Peyer's patch (tissue), 4 donors: ENCODE measurements around the gene RNF123. TPM values are rescaled to one million over a fixed set of nuclear protein-coding genes. Genes with fewer than 3 reads are reported as not detected.

Source experiments
- DNase-seq, 3 donors: peaks; one replicate each; pipeline ENCODE4 v3.0.0-alpha.2; 2017 to 2019
- H3K27ac ChIP-seq, 4 donors: fragments of 200-600 bp; sonication (generic); one replicate each; pipeline ENCODE4 v1.5.1; 2016 to 2019
- H3K27me3 ChIP-seq, 2 donors: fragments of 200-600 bp; sonication (generic); one replicate each; pipeline ENCODE4 v1.5.1; 2019
- H3K36me3 ChIP-seq, 3 donors: fragments of 200-600 bp; sonication (generic); one replicate each; pipeline ENCODE4 v1.5.1; 2016 to 2019
- H3K4me1 ChIP-seq, 4 donors: fragments of 200-600 bp; sonication (generic); one replicate each; pipeline ENCODE4 v1.5.1; 2016 to 2019
- H3K4me3 ChIP-seq, 4 donors: fragments of 200-600 bp; sonication (generic); 1 replicate in 3 of 4; 2 replicates in 1 of 4; pipeline ENCODE4 v1.5.1; 2016 to 2019; ENCODE audit warnings: mild to moderate bottlenecking in 1 of 4
- H3K9me3 ChIP-seq, 4 donors: fragments of 200-600 bp; sonication (generic); one replicate each; pipeline ENCODE4 v1.5.1; 2016 to 2019; ENCODE audit warnings: mild to moderate bottlenecking in 1 of 4
- POLR2A ChIP-seq, 2 donors: fragments of 450-650 bp; IDR thresholded peaks; one replicate each; pipeline ENCODE4 v1.5.1; 2017; ENCODE audit warnings: antibody characterized with exemption in 2 of 2, mild to moderate bottlenecking in 2 of 2, moderate library complexity in 2 of 2
- total RNA-seq, 4 donors: library from RNA; depleted of rRNA; stranded (reverse); fragments of >200 nt; gene quantifications; one replicate each; pipeline ENCODE4 v1.1.0, GENCODE V29; 2016
- TF ChIP-seq, protein P1 (sequence below), 6 experiments: fragments of 450-650 bp in 4 of 6; fragments of 200-600 bp in 2 of 6; sonication (generic) in 1 of 6; IDR thresholded peaks; one replicate each; pipeline ENCODE4 v1.5.1; 2017 to 2019; ENCODE audit warnings: antibody characterized with exemption in 6 of 6, mild to moderate bottlenecking in 3 of 6, moderate library complexity in 1 of 6

RNF123 gene
- total RNA-seq, 4 donors from 2014 or later = 74.3 to 101 (median 84.3) TPM

DNA sequence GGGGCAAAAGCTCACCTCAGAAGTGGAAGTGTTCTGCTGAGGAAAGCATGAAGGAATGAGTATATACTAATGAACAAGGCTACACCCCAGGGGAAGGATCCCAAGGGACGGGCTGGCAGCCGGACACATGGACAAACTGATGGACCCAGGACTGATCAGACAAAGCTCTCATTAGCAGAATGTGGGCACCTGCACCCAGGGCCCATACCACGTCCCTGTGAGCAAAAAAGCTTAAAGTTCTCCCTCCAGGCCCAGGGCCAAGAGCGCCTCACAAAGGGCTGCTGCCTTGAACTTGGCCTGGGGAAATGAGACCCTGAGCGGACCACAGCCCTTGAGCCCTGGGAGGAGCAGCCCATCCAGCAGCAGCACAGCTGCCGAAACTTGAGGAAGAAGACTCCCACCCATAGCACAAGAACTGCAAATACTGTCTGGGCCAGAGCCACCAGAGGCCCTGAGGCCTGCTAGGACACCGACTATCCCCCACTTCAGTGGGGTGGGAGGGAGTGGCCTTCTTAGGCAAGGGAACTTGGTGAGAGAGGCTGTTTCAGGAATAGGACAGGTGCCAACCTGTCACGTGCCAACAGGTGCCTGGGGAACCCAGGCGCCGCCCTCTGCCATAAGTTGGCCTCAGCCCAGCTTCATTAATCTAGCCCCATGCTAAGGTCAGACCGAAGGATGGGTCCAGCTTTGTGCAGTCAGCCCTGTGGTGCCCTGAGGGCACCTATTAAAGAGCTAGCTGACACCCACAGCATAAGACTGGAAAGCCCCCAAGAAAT, 36.7 kb downstream of the RNF123 start:
- peaks cover 0 to 57% (median 0%) of the 10 kb centered on the region in 3 donors for H3K36me3 ChIP-seq
- no peak for TF ChIP-seq POLR2A (IDR thresholded peaks at IDR 0.05)
- TF ChIP-seq, protein P1, sequence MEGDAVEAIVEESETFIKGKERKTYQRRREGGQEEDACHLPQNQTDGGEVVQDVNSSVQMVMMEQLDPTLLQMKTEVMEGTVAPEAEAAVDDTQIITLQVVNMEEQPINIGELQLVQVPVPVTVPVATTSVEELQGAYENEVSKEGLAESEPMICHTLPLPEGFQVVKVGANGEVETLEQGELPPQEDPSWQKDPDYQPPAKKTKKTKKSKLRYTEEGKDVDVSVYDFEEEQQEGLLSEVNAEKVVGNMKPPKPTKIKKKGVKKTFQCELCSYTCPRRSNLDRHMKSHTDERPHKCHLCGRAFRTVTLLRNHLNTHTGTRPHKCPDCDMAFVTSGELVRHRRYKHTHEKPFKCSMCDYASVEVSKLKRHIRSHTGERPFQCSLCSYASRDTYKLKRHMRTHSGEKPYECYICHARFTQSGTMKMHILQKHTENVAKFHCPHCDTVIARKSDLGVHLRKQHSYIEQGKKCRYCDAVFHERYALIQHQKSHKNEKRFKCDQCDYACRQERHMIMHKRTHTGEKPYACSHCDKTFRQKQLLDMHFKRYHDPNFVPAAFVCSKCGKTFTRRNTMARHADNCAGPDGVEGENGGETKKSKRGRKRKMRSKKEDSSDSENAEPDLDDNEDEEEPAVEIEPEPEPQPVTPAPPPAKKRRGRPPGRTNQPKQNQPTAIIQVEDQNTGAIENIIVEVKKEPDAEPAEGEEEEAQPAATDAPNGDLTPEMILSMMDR (IDR thresholded peaks at IDR 0.05) = no peak
- no peak overlapping the region for H3K4me3 ChIP-seq
- peaks cover 3 to 48% (median 11%) of the 10 kb centered on the region in 4 donors for H3K4me1 ChIP-seq
- peak overlapping the region; percentile 31 to 100 (median 66) for H3K27ac ChIP-seq
- DNase-seq = peak in 2 of 3 donors; percentile 71 to 78
- H3K27me3 ChIP-seq = no peaks in the 10 kb centered on the region
- no peaks in the 10 kb centered on the region for H3K9me3 ChIP-seq

DNA sequence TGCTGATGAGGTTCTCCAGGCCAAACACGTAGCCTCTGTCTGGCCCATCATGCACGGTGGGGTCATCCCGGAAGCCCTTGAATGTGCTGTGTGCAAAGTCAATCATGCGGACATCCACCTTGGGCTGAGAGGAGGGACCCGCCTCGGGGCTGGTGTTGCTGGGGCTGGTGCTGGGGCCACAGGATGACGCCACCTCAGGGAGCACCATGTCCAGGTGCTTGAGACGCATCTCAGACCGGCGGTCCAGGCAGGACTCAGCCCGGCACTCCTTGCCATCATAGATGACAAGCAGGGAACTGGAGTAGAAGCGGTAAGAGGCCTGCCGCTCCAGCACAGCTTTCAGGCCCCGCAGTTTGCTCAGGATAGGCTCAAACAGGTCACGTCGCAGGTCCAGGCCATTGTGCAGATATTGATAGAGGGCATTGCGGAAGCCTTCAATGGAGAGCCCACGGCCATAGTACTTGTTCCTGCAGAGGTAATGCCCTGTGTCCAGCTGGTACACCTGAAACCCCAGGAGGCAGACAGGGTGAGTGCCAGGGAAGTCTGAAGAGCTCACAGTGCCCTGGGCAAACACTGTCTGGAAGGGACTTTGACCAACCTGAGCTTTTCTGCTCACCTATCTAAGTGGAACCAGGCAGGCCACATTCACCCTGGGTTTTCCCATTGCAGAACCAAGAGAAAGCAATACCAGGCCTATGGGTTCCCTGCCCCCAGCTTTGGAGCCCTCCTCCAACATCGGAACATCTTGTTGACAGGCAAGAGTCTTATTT, 38.0 kb downstream of the RNF123 start:
- Histone ChIP-seq H3K36me3 (peaks cover 0 to 57% (median 0%) of the 10 kb centered on the region in 3 donors), H3K4me3 (no peak overlapping the region), H3K9me3 (no peaks in the 10 kb centered on the region), H3K27me3 (no peaks in the 10 kb centered on the region), H3K27ac (peak overlapping the region in 3 of 4 donors; percentile 3 to 68 (median 63)), H3K4me1 (peaks cover 3 to 36% (median 11%) of the 10 kb centered on the region in 4 donors)
- peak; percentile 47 to 74 (median 69) for DNase-seq
- TF ChIP-seq, protein P1 (IDR thresholded peaks at IDR 0.05) = no peak
- TF ChIP-seq POLR2A (IDR thresholded peaks at IDR 0.05) = no peak

DNA sequence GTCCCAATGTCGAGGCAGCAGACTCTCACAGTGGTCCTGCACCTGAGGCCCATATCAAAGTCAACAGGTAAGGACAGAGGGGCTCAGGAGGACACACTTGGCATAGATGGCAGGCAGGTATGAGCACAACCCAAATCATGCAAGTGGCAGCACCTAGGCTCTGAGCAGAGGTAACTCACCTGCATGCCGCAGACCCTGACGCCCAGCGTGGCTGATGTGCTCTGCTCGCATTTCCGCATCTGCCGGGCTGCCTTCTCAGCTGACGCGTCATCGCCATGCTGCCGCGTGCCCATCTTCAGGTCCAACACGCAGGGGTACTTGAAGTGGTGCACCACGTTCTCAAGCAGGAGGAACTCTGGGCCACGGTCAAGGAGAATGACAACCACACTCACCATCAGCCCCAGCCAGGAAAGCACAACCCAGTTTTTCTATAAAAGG, 38.6 kb downstream of the RNF123 start:
- Histone ChIP-seq H3K27me3 (no peaks in the 10 kb centered on the region), H3K36me3 (peaks cover 0 to 60% (median 0%) of the 10 kb centered on the region in 3 donors), H3K4me3 (no peak overlapping the region), H3K9me3 (no peaks in the 10 kb centered on the region), H3K4me1 (peaks cover 3 to 30% (median 7%) of the 10 kb centered on the region in 4 donors), H3K27ac (peak overlapping the region in 2 of 4 donors; percentile 3 to 63)
- peak in 1 of 3 donors; percentile 47 for DNase-seq
- TF ChIP-seq, protein P1 (IDR thresholded peaks at IDR 0.05) = no peak
- TF ChIP-seq POLR2A (IDR thresholded peaks at IDR 0.05) = no peak

DNA sequence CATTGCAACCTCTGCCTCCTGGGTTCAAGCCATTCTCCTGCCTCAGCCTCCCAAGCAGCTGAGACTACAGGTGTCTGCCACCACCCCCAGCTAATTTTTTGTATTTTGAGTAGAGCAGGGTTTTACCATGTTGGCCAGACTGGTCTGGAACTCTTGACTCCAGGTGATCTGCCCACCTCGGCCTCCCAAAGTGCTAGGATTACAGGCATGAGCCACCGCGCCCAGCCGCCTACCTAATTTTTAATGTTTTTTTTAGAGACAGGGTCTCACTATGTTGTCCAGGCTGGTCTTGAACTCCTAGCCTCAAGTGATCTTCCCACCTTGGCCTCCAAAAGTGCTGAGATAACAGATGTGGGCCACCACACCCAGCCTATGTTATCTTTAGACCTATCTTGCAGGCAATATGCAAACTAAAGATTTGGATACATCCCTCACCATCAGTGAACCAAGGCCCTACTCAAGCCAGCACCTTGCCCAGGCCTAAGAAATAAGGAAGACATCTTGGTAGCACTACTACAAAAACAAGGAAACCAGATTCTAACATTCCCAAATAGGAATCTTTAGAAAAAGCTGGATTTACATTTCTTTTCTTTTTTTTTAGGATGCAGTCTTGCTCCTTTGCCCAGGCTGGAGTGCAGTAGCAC, 40.7 kb downstream of the RNF123 start:
- Histone ChIP-seq H3K4me1 (peaks cover 0 to 19% (median 0%) of the 10 kb centered on the region in 4 donors), H3K27ac (no peak overlapping the region), H3K36me3 (peaks cover 0 to 79% (median 0%) of the 10 kb centered on the region in 3 donors)

GRCh38 chr3:49732597-49732996, 43.2 kb downstream of the RNF123 start:
- no peak overlapping the region for H3K27ac ChIP-seq
- TF ChIP-seq, protein P1 (IDR thresholded peaks at IDR 0.05) = no peak
- TF ChIP-seq POLR2A (IDR thresholded peaks at IDR 0.05) = no peak
- peaks cover 0 to 92% (median 0%) of the 10 kb centered on the region in 3 donors for H3K36me3 ChIP-seq
- DNase-seq = no peak
- H3K4me1 ChIP-seq = no peaks in the 10 kb centered on the region
- no peaks in the 10 kb centered on the region for H3K9me3 ChIP-seq
- no peaks in the 10 kb centered on the region for H3K27me3 ChIP-seq
- no peak overlapping the region for H3K4me3 ChIP-seq

More for the DNA sequence above, 40.7 kb downstream of the RNF123 start:
- H3K27me3 ChIP-seq = no peaks in the 10 kb centered on the region
- DNase-seq = no peak
- H3K9me3 ChIP-seq = no peaks in the 10 kb centered on the region
- H3K4me3 ChIP-seq = no peak overlapping the region
- TF ChIP-seq, protein P1 (IDR thresholded peaks at IDR 0.05) = no peak
- no peak for TF ChIP-seq POLR2A (IDR thresholded peaks at IDR 0.05)
